GM12875 (cell line): ENCODE results near the gene RAB21.

Experiments used
- H3K4me3 ChIP-seq: one replicate; pipeline ENCODE4 v1.5.1; 2011; ENCODE audit warnings: low read depth, low read length, control low read depth
- CTCF ChIP-seq: IDR thresholded peaks from 2 replicates; pipeline ENCODE4 v1.5.1; 2011; ENCODE audit warnings: low read depth, mild to moderate bottlenecking, control low read depth, inconsistent platforms, low read length, moderate library complexity, borderline replicate concordance; ENCODE audit not compliant: insufficient read depth

Gene RAB21

GRCh38 chr12:71763677-71764379, 9.2 kb downstream of the RAB21 start:
- TF ChIP-seq CTCF = no peak
- no peak overlapping the region for H3K4me3 ChIP-seq

- no peak for TF ChIP-seq CTCF
- H3K4me3 ChIP-seq = no peak overlapping the region
These were observed 10.1 kb downstream of the RAB21 start for GRCh38 chr12:71764587-71765321.

DNA sequence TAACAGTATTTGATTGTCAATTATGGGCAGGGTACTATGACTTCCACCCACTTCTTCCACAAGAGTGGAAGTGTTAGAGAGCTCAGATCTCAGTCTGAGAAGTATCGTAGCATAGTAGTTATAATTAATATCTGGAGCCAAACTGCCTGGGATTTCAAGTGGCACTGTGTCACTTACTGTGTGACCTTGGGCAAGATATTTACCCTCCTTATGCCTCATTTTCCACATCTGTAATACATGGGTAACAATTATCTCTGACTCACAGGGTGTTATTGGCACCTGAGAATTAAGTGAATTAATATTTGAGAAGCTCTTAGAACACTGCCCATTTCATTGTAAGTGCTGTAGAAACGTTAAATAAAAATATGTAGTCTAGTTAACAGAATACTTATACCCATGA, 11.5 kb downstream of the RAB21 start:
- TF ChIP-seq CTCF = no peak
- no peak overlapping the region for H3K4me3 ChIP-seq

- no peak overlapping the region for H3K4me3 ChIP-seq
- TF ChIP-seq CTCF = no peak
These were observed 12.5 kb downstream of the RAB21 start for GRCh38 chr12:71767183-71767582.

GRCh38 chr12:71768900-71769299, 14.2 kb downstream of the RAB21 start:
- no peak overlapping the region for H3K4me3 ChIP-seq
- TF ChIP-seq CTCF = no peak

GRCh38 chr12:71771069-71771468, 16.4 kb downstream of the RAB21 start:
- TF ChIP-seq CTCF = no peak
- H3K4me3 ChIP-seq = no peak overlapping the region

DNA sequence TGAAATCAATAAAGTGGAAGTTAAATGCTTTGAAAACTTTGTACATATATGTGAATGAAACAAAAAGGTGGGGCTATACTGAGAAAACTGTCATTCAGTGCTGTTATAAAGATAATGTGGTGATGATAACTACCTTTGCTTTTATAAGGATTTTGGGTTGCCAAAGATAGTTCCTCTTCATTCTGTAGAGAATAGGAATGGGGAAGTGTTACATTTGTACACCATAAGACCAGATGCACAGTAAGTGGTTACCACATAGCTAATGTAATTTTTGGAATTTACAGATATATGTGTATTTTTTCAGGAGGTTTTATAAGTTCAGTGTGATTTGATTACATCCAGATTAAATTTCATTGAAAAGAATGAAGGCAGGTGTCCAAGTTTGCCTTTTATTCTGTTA, 18.1 kb downstream of the RAB21 start:
- TF ChIP-seq CTCF = no peak
- no peak overlapping the region for H3K4me3 ChIP-seq
